OCI-LY3 (cell line): ENCODE results near the gene CDPF1.

Source experiments
- CTCF ChIP-seq: fragments of 200-600, 300-600 bp; sonication (generic); IDR thresholded peaks from 2 replicates; pipeline ENCODE4 v1.5.1; 2014; ENCODE audit warnings: antibody characterized with exemption, low read length, low read depth
- EZH2phosphoT487 ChIP-seq: fragments of 200-600 bp; shearing (Covaris generic); IDR thresholded peaks from 2 replicates; pipeline ENCODE4 v1.6.1; 2018; ENCODE audit warnings: antibody characterized with exemption, mixed run types, low read depth

- TF ChIP-seq CTCF (no peak), EZH2phosphoT487 (no peak)
These were observed 9.6 kb downstream of the CDPF1 start for GRCh38 chr22:46240506-46240905.
